ENCODE results near the gene RABGAP1L.

DNA sequence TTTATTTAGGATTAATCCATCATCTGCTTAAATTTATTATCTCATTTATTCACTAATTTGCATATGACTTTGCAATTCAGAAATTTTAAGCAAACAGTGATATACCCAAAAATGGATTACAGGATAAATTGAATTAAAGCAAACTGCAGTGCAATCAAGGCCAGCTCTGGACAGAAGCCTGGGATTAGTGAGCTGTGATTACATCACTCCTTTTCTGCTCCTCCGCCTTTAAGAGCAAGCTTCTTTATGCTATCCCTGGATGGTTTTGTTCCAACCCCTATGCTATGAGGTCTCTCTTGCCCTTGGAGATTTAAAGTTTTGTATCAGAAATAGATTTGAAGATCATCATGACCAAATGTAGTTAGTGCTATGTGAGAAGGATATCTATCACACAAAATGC lies 321.0 kb downstream of the RABGAP1L start:
- TF ChIP-seq, protein P1, sequence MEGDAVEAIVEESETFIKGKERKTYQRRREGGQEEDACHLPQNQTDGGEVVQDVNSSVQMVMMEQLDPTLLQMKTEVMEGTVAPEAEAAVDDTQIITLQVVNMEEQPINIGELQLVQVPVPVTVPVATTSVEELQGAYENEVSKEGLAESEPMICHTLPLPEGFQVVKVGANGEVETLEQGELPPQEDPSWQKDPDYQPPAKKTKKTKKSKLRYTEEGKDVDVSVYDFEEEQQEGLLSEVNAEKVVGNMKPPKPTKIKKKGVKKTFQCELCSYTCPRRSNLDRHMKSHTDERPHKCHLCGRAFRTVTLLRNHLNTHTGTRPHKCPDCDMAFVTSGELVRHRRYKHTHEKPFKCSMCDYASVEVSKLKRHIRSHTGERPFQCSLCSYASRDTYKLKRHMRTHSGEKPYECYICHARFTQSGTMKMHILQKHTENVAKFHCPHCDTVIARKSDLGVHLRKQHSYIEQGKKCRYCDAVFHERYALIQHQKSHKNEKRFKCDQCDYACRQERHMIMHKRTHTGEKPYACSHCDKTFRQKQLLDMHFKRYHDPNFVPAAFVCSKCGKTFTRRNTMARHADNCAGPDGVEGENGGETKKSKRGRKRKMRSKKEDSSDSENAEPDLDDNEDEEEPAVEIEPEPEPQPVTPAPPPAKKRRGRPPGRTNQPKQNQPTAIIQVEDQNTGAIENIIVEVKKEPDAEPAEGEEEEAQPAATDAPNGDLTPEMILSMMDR (IDR thresholded peaks at IDR 0.05), result no peak
- TF ChIP-seq POLR2A (IDR thresholded peaks at IDR 0.05), result no peak

Data from right lobe of liver (tissue), 4 donors.